GM21447 (cell line): ENCODE data around the gene FLAD1.
A peak's percentile ranks its signal among the peaks of the same experiment; 100 is the strongest.

Source experiments
- ATAC-seq: cut with Tn5 transposase; IDR thresholded peaks from one replicate; pipeline ENCODE4 v1.9.1; 2021; ENCODE audit not compliant: unreplicated experiment

The FLAD1 gene

DNA sequence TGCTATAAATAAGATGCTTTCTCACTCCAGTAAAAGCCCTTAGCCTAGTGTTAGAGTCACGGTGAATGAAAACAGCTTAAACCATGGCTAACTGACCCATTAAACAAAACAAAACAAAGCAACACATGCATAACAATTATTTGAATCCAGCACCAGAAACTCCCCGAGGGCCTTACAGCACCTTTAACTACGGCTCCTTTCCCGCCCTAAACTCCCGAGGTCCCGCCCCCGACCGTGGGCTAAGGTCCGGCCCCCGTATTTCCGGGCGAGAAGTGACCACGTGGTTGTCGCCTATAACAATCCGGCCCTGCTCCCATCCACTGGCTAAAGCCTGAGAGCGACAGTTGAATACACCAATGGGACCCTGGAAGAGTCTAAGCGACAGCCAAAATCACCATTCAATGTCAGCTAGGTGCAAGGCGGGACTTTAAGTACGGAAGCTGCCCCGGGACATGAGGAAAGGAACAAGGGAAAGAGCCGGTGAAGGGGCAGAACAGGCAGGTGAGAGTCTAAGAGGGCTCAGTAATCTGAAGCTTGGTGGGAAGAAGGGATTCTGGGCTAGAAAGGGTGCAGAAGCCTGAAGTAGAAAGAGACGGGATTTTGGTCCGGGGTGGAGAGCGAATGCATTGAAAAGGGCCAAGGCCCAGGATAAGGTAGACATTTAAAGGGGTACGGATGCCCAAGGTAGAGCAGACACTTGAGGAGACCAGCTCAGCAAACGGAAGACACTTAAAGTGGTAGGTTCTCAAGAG, at the start of gene FLAD1:
Gene FLAD1, plus strand, starts transcription at position 448 of the 752 bp plus-strand sequence. CDS start 351 bp downstream, outside the sequence.
- peak; percentile 97 for ATAC-seq

DNA sequence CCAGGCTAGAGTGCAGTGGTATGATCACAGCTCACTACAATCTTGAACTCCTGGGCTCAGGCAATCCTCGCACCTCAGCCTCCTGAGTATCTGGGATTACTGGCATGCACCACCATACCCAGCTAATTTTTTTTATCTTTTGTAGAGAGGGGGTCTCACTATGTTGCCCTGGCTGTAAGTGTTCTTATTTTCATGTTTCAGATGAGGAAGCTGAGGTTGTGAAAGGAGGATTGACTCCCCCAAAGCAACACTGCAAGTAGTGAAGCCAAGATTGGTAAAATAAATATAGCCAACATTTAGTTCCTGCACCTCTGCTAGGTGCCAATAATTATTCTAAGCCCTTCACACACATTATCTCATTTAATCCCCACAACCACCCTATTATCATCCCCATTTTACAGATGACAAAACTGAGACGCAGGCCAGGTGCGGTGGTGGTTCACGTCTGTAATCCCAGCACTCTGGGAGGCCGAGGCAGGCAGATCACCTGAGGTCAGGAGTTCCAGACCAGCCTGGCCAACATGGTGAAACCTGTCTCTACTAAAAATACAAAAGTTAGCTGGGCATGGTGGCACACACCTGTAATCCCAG, 48.7 kb upstream of the FLAD1 start:
- ATAC-seq = no peak

DNA sequence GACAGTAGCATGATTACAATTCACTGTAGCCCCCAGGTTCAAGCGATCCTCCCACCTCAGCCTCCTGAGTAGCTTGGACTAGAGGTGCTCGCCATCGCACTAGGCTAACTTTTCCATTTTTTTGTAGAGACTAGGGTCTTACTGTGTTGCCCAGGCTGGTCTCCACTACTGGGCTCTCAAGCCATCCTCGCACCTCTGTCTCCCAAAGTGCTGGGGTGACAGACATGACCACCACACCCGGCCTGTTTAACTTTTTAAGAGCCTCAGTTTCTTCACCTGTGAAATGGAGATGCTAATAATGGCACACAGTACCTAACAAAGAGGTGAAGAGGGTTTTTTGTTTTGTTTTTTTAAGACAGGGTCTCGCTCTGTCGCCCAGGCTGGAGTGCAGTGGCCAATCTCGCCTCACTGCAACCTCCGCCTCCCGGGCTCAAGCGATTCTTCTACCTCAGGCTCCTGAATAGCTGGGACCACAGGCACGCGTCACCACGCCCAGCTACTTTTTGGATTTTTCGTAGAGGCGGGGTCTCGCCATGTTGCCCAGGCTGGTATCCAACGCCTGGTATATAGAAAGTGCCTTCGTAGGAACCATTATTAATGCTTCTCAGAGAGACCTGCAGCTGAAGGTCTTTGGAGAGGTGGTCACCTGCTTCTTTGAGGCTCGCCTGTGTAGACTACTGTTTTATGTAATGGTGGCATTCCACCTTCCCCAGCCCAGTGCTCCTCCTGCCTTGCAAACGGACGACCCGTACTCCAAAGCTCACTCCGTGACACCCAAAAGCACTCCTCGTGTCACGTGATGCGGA, 47.2 kb upstream of the FLAD1 start:
- no peak for ATAC-seq

DNA sequence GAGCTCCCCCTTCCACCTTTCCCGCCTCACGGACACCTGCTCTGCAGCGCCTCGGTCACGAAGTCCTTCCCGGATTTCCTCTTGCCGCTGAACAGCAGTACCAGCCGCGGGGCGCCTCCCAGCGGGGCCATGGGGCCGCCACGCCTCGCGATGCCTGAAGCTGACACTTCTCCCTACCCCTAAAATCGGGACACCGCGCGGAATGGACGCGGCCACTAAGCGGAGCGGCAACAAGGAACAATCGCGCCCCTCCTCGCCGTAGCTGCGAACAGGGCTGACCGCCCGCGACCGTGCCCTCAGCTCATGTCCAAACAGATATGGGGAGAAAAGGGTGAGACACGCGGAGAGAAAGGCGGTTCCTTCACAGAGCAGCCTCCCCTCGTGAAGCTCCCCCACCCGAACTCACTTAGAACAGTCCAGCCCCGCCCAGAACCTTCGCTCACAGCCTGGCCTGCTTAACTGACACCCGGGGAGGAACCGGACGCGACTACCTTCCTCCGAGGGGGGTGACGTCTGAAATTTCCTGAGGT, 46.5 kb upstream of the FLAD1 start, which contains the start of gene PMVK:
Gene PMVK, minus strand, starts transcription at position 165 of the 530 bp plus-strand sequence. Its CDS starts 34 bp downstream, at position 131.
- peak; percentile 62 for ATAC-seq

DNA sequence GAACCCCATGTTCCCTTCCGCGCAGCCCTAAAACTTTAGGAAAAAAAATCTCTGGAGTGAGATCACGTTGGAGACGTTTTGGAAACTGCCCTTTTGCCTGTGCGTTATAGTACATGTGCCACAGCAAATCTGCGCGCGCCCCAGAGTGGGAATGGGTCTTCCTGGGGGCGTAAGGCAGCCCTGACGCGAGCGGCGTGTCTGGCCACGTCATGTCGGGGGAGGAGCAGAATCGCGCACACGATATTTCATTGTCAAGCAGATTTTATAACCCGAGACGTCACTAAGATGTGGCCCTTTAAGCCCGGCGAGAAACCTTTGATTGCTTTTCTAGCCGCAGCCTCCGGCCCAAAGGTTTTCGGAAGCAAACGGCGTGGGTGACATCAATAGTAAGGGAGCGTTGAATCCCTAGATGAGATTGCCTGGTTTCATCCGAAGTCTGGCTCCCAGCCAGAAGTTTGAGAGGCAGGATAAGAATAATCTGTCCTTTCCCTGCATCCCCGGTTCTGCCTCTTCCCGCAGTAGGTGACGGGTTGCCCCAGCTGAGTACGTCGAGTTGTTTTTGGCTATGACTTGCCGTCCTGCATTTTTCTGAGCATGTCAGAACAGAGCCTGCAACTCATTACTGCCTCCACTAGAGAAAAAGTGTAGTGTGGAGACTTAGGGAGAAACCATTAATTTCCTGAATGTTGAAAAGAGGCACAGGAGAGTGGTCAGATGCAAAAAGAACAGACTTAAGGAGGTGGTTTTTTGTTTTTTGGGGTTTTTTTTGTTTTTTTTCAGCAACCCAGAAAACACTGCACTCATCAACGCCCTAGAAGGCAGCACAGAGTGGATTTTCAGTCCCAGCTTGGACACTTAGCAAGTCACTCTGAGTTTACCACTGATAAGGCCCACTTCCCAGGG, 45.8 kb upstream of the FLAD1 start:
- ATAC-seq = peak; percentile 52

DNA sequence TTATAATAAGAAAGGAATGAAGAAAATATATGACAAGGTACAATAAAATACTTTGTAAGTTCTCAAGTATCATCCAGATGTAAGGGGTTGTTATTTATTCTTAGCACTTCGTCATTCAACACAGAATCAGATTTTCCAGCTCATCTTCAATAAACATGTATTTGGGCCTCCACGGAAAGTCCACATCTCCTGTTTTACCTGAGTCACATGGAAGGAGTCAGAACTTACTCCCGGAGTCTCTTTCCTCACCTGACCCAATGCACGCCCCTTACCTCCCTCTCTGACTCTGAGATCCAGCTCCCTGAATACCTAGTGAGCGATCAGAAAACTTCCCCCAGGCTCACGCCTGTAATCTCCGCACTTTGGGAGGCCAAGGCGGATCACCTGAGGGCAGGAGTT, 45.2 kb upstream of the FLAD1 start:
- no peak for ATAC-seq

DNA sequence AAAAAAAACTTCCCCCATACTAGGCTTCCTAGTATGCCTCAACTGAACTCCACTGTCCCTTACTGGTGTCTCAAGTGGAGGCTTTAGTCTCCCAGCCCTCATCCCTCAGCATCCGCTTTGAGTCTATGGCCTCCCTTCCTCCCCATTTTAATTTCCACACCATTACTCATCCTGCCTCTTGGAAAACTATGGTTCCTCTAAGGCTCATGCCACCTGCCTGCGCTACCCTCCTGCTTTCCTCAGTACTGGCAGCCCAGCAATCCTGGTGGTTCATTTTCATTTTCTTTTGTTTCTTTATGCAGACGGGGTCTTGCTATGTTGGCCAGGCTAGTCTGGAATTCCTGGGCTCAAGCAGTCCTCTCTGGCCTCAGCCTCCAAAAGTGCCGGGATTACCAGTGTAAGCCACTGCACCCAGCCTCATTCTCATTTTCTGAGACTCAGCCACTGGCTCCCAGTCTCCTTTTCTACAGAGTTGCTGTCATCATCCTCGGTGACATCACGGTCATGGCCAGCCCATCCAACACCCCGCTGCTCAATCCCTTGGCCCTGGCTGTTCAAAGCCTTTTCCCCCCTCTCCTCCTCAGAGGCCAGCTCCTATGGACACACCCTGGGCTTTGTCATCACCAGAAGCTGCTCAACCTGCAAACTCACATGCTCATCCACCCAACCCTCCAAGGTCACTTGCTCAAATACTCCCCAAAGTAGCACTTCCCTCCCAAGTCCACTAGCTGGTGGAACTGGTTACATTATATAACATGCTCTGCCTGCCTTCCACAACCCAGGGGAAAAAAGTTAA, 44.3 kb upstream of the FLAD1 start:
- ATAC-seq = no peak

DNA sequence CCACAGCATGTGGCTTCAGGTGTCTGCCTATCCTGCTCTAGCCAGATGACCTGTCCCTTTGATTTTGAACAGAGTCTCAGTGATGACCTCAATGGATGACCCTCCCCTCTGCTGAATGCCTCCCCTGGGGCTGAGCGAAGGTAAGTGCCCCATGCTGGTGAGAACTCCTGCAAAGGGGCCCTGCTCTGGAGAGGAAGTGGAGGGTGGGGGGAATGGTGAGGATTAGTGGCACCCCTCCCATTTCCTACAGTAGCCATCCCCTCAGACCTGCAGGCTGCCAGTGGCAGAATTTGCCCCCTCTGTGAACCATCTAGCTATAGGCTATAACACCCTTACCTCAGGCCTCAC, 43.0 kb upstream of the FLAD1 start:
- no peak for ATAC-seq

DNA sequence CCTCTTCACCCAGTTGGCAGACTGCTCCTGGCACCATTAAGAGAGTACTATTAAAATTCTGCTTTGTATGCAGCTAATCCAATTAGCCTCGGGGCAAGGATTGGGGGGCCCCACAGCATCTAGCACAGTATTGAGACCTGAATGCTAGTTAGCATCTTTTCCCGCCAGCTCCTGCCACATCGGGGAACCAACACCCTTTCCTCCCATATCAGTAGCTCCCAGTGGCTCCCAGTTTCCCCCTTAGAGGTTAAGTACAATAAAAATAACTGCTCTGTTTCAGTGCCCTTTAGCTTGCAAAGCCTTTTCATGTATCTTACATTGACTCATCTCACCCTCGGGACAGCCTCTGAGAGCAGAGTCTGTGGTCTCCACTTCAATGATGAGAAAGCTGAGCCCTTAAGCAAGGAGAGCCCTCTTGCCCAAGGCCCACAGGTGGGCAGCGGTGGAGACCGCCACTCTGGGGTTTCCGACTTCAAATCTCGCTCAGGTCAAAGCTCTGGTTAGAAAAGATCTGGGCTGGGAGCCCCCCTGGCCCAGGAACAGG, 42.4 kb upstream of the FLAD1 start:
- ATAC-seq = no peak

DNA sequence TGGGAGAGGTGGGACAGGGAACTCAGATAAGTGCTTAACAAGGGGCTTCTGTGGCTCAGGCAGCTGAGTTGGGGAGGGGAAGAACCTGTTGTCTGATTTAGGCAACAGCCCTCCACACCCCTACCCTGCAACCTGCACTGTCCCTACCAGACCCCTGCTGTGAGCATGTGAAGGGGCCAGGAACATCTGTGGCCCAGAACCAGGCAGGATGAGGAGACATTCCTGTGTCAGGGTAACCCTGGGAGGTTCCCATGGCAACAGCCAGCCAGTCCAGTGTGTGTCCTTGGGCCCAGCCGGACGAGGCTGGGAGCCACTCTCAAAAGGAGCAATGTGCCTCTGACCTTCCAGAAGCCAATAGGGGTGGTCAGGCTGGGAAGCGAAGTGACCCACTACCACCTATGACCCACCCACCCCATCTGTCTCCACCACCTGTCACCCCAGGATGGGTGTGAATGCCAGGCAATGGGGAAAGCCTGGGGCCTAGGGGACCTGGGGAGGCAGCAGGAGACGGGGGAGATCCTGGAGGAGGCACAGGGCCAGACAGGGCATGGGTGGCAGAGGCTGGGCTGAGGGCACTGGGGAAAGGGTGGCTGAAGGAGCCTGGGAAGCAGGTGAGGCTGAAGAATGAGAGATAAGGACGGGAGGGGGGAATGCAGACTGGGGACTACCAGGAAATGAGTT, 41.7 kb upstream of the FLAD1 start:
- ATAC-seq = no peak

DNA sequence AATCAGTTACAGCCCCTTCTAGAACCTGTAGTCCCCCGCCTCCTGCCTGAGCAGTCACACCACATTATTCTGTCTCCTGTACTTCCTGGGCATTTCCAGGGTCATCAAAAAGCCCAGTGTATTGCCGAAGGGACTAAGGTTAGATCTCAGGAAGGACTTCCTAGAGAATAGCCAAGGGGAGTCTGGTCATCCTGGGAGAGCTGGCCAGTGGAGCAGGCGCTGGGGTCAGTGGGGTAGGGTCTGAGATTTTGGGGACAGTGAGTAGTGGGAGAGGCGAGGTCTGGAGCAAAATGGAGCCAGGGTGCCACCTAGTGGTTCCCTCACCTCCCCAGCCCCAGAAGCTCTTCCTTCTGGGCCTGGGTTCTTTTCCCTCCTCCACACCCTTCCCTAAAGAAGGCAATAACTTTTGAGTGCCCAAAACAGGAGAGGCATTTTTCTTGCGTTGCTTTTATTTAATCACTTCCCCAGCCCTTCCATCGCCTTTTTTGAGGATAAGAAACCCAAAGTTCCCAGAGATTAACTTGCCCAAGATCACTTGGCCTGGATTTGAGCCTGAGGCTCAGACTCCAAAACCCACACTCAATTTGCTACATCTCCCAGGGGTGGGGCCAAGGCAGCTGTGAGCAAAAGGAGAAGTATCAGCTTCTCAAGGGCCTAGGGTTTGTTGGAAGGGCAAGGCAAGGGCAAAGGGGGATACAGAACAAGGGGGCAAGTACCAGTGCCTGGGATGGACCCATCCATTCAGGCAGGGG, 39.3 kb upstream of the FLAD1 start:
- no peak for ATAC-seq

DNA sequence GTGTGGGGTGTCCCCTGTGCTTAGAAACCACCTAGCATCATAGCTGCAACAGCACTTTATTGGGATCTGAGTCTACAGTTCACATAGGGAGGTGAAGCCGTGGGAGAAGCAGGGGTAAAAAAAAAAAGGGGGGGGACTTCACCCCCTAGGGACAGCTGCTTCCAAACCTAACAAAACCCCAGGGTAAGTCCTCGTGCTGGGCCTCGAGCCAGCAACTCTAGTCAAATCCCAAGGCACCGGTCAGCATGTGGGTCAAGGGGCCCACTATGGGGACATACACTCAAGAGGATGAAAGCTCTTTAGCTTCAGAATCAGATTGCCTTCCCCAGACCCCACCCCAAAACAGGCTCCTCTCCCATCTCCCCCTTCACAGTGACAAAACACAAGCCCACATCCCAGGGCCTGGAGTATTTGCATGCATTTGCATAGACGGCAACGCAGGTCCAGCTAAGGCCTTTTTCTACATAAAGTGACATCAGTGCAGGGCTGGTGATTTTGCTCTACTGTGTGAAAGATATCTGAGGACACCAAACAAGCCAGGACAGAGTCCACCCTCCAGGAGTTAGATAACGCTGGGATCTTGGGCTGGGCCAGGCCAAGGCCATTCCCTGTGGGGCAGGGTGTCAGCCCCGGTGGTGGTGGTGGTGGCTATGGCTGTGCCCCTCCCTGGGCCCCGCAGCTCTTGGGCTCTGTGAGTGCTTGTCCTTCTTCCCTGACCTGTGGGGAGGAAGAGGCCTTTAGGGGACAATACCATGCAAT, 38.6 kb upstream of the FLAD1 start:
- no peak for ATAC-seq

DNA sequence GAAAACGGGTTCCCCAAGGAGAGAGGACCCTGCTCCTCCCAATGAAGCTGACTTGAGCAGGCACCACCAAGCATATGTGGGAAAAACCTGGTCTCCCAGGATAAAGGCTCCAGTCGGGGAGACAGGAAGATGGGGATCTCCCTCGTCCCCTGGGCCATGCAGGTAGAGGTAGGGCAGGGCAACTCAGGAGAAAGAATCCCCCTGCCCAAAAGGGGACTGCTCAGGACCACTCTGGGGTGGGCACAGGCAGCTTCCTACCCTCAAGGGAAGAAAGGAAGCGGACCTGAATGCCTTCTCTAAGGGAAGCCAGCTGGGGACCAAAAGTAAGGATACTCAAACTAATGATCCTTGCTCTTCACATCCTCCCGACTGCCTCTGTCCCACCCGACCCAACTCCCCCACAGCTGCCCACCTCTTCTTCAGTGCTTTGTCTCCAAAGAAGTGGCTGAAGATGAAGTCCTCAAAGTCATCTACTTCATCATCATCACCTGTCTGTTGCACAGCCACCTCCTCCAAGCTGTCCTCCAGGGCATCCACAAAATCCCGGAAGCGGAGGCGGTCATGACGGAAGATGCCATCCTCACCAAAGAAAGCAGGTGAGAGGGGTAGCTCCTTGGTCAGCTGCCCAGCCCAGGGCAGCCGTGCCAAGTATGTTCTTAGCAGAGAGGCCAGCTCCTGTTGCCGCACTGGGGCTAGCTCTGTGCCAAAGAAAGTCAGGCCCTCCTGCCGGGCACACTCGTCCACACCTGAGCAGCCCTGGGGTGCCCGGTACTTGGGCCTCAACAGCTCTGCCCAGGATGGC, 37.8 kb upstream of the FLAD1 start:
- no peak for ATAC-seq

DNA sequence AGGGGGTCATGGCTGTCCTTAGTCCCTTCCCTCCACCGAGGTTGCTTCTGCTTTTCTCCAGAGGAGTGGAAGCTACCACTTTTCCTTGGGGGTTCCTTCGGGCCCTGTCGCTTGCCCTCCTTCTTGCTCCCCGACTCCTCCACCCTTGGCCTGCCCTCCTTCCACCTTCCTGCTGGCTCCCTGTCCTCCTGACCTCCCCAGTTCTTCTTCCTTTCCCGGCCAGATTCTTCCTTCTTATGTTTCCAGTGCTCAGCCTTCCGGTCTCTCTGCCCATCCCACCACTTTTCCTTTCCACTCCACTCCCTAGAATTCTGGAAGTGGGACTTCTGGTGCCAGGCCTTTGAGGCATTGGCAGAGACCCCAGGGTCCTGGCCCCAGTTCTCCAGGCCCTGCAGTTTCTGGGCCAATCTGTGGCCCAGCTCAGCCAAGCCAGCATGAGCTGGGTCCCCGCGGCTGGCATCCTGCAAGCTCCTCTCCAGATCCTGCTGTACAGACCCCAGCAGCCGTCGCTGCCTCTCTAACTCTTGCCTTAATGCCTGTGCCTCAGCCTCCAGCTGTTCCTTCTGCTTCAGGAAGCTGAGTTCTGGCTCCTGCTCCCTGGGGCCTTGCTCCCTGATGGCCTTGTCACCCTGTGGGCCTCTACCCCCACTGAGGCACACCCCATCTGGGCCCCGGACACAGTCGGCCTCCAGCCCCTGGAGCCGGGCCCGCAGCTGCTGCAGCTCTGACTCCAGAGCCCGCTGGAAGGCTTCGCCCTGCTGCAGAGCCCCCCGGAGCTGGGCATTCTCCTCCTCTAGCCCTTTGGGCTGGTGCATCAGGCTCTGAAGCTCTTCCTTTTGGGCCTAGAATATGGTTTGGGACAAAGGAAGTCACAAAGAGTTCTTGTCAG, 36.9 kb upstream of the FLAD1 start:
- no peak for ATAC-seq

DNA sequence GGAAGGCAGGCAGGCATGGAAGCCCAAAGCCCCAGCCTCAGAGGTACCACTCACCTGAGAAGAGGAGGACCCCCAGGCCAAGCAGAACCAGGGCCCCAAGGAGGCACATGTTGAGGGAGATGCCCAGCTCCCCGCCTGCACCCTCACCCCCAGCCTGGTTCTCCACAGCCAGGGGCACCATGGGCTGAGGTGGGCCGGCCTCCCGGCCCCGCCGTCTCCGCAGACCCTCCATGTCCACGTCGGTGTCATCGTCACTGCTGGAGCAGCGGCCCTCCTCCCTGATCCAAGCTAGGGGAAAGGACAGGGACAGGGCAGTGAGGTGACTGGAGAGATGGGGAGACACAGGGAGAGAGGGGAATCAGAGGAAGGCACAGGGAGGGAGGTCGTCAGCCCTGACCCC, 35.1 kb upstream of the FLAD1 start:
- ATAC-seq = no peak
